Renal pelvis (tissue), 12 donors: Measurements from ENCODE around the gene SEPTIN1. TPM values are rescaled to one million over a fixed set of nuclear protein-coding genes. Genes with fewer than 3 reads are reported as not detected.

Experiments
- DNase-seq: peaks from one replicate; pipeline ENCODE4 v3.0.0-alpha.2; 2013
- long read RNA-seq, 16 experiments: transcript quantifications; one replicate each; lab custom pipeline, GENCODE V29; 2026
- polyA plus RNA-seq, 3 donors: library from polyadenylated mRNA; unstranded; fragments of 120-200 nt; gene quantifications; one replicate each; pipeline ENCODE4 v1.2.1, GENCODE V29; 2013; ENCODE audit not compliant: insufficient read length in 3 of 3

SEPTIN1 gene, protein sequence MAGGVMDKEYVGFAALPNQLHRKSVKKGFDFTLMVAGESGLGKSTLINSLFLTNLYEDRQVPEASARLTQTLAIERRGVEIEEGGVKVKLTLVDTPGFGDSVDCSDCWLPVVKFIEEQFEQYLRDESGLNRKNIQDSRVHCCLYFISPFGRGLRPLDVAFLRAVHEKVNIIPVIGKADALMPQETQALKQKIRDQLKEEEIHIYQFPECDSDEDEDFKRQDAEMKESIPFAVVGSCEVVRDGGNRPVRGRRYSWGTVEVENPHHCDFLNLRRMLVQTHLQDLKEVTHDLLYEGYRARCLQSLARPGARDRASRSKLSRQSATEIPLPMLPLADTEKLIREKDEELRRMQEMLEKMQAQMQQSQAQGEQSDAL
- 1 to 10 TPM; 2.6 to 2.8 (median 2.6) TPM for polyA plus RNA-seq
- long read RNA-seq, donor 1 = 0 reads
- long read RNA-seq, donor 2 = 0 reads
- long read RNA-seq, donor 3 = 0 reads
- long read RNA-seq, donor 4 = 0 reads
- long read RNA-seq, donor 5 = 0 reads
- long read RNA-seq, donor 6, partial matches to known transcripts = 5 of 11 reads
- long read RNA-seq, donor 6, other reads (novel, unspliced or antisense) = 6 of 11 reads
- long read RNA-seq, donor 7 = 0 reads
- long read RNA-seq, donor 8, partial matches to known transcripts = 5 of 5 reads
- long read RNA-seq, donor 8, other reads (novel, unspliced or antisense) = 0 of 5 reads
- long read RNA-seq, donor 9 = 0 reads
- long read RNA-seq, donor 10 = 0 reads
- long read RNA-seq, donor 11 = 0 reads
- long read RNA-seq, donor 12 = 0 reads
- long read RNA-seq, donor 13 = 0 reads
- long read RNA-seq, donor 14 = 0 reads
- long read RNA-seq, donor 15 = 0 reads
- long read RNA-seq, donor 16, partial matches to known transcripts = 5 of 5 reads
- long read RNA-seq, donor 16, other reads (novel, unspliced or antisense) = 0 of 5 reads

- DNase-seq = no peak
Measured at GRCh38 chr16:30382111-30382881, at the start of gene SEPTIN1. Gene SEPTIN1 (minus strand): TSS chr16:30382561. CDS start chr16:30382542, 19 bp downstream.

DNA sequence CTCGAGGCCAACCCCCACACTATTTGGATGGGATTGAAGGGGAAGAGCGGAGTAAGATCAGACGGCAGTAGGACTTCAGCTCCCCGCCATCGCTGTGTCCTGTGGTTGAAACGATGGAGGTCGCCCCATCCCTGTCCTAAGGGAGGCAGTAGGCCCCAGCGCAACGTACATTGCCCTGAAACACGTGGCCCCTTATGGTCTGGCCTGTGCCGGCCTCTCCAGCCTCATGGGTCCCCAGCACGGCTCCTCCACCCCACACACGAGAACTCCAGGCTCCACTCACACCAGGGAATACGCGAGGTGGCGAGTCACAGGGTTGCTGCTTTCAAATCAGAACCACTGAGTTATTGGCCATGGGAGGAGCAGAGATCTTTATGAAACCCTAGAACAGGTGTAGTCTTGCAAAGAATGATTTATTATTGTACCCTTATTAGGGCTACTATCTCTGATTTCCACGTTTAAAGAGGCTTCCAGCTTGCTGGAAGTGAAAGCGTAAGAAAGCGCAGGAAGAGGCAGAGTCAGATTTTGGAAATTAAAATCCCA lies 48.1 kb upstream of the SEPTIN1 start:
- DNase-seq = no peak

DNA sequence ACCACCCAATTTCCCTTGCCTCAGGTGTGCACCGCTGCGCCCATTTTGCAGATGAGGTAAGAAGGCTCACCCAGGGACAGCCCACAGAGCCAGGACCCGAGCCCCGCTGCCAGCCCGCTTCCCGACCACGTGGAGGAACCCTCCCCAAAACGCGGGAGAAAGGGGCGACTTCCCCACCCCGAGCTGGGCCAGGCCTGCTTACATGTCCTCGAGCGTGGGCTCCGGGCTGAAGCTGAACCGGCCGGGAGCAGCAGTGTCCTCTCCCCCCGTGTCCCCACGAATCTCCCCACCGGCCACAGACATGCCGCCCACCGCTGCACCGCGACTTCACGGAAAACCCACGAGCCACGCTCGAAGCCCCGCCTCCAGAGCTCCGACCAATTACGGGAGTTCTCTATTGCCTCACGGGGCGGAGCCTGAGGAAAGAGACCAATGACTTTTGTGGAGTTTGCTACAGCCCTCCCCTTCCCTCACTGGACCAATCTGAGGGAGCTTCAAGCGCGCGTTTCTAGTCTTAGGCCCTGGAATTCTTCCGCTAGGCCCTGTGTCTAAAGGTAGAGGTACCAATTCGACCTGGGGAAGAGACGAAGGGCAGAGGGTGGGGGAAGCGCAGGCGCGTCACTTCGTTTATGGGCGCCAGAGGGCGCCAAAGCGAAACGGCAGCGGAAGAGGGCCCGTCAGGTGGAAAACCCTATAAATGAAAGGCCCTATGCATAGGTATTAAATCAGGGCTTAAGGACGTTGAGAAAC lies 47.5 kb upstream of the SEPTIN1 start, which contains the start of gene DCTPP1:
TSS of gene DCTPP1 (minus strand) at position 353 of the 750 bp plus-strand sequence. CDS start at position 303, 50 bp downstream.
- peak; percentile 99 for DNase-seq

- no peak for DNase-seq
Measured at GRCh38 chr16:30429418-30429677, 47.0 kb upstream of the SEPTIN1 start.

DNA sequence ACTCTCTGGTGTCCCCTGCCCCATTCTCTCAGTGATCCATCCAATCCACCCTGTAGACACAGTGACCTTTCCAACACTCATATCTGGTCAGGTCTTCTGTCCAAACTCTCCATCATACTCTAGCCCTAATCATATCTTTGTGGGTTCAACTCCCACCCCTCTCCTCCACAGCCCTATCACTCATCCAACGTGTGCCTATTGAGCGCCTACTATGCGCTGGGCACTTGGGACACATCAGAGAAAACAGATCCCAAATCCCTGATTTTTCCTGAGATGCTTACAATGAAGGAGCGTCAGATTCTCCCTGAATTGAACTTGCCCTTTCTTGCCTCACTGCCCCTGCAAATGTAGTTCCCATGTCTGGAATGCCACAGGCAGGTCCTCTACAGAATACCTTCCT lies 45.7 kb upstream of the SEPTIN1 start:
- no peak for DNase-seq

- DNase-seq = no peak
Measured at GRCh38 chr16:30421010-30421409, 38.6 kb upstream of the SEPTIN1 start.

GRCh38 chr16:30418350-30419181 lies 36.2 kb upstream of the SEPTIN1 start:
- no peak for DNase-seq

DNA sequence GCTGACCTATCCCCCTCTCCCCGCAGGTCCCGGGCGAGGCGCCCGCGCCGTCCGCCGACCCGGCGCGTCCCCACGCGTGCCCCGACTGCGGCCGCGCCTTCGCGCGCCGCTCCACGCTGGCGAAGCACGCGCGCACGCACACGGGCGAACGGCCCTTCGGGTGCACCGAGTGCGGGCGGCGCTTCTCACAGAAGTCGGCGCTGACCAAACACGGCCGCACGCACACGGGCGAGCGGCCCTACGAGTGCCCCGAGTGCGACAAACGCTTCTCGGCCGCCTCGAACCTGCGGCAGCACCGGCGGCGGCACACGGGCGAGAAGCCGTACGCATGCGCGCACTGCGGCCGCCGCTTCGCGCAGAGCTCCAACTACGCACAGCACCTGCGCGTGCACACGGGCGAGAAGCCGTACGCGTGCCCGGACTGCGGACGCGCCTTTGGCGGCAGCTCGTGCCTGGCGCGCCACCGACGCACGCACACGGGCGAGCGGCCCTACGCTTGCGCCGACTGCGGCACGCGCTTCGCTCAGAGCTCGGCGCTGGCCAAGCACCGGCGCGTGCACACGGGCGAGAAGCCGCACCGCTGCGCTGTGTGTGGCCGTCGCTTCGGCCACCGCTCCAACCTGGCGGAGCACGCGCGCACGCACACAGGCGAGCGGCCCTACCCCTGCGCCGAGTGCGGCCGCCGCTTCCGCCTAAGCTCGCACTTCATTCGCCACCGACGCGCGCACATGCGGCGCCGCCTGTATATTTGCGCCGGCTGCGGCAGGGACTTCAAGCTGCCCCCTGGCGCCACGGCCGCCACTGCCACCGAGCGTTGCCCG lies 35.4 kb upstream of the SEPTIN1 start:
- DNase-seq = peak; percentile 91

- no peak for DNase-seq
Measured at GRCh38 chr16:30416624-30417528, 34.5 kb upstream of the SEPTIN1 start.

DNA sequence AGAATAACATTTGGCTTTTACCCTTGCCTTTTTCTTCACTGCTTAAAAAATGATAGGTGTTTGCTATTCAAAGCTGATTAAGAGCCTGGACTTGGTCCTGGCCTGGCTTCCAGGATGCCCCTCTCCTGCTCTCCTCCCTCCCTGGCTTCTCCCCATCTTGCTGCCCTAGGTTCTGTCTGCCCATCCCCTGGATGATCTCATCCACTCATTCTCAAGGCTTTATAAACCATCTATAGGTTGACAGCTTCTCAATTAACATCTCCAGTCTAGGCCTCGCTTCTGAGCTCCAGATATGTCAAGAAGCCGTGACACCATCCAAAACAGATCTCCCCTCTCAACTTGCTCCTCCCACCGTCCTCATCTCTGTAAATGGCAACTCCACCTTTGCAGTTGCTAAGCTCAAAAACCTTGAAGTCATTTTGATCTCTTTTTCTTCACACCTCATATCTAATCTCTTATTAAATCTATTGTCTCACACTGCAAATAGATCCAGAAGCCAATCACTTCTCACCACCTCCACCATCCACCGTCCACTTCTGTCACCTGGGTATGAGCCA lies 33.8 kb upstream of the SEPTIN1 start:
- DNase-seq = no peak

GRCh38 chr16:30414159-30414558 lies 31.8 kb upstream of the SEPTIN1 start:
- DNase-seq = no peak

- no peak for DNase-seq
Measured at GRCh38 chr16:30413112-30413806, 30.9 kb upstream of the SEPTIN1 start.

DNA sequence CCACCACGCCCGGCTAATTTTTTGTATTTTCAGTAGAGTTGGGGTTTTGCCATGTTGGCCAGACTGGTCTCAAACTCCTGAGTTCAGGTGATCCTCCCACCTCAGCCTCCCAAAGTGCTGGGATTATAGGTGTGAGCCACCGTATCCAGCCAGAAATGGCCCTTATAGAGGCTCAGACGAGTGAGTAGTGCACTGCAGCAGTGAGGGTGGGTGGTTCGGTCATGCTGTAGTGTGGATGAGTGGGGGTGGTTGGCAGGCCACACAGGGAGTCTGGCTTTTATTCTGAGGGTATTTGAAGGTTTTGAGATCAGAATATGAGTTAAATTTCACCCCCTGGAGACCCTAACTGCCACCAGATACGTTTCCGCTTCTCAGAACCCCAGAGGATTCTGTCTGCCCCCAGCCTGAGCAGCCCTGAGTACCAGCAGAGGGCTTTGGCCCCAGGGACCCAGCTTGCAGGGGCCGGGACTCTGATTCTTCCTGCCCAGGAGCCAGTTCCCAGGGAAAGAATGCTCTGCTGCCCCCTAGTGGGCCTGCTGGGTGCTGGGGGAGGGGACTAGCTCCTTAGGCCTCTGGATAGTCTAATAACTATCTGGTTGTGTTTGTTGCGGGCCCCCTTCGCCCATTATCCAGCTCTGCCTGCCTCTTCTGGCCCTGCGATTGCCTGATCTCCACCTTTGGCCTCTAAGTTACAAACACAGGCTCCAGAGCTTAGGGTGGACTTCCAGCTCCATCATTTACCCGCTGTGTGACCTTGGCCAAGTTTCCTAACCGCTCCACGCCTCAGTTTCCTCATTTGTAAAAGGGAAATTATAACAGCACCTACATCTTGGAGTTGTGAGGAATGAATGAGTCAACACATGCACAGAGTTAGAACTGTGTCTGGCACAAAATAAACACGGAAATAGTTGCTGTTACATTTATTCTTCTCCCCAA lies 27.0 kb upstream of the SEPTIN1 start:
- peak; percentile 89 for DNase-seq

DNA sequence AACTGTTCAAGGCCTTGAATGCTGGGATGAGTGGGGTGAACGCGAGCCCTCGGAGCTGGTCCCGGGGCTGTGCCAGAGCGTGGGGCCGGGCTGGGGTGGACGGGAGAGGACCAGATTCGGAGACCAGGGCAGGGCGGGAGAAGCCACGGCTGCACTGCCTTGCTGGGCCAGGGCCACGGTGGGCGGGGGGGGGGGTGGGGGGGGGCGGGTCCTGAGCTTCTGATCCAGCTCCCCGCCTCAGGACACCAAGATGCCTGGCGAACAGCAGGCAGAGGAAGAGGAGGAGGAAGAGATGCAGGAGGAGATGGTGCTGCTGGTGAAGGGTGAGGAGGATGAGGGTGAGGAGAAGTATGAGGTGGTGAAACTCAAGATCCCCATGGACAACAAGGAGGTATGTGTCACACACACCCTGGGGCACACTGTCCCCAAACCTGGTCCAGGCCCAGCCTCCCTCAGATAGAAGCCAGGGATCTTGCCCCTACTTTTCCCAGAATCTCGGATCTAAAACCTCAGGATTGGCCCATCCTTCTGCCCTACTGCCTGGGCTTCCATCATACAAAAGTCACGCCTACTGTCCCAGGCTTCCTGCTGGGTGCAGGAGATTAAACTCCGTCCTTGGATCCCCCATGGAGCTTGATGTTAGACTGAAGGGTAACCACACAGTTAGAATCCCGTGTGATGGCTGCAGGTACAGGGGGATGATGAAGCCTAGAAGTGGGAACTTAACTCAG lies 25.6 kb upstream of the SEPTIN1 start:
- DNase-seq = no peak
